GM21423 (cell line): Measurements from ENCODE around the gene AXIN1.
"Not testable (repeated sequence)": the region's sequence is repeated elsewhere in the genome, so short reads cannot be mapped to it uniquely, and the experiment has no call there.

Source experiments
- ATAC-seq: cut with Tn5 transposase; IDR thresholded peaks from one replicate; pipeline ENCODE4 v1.9.1; 2021; ENCODE audit warnings: mild to moderate bottlenecking, moderate library complexity; ENCODE audit not compliant: unreplicated experiment

The AXIN1 gene

DNA sequence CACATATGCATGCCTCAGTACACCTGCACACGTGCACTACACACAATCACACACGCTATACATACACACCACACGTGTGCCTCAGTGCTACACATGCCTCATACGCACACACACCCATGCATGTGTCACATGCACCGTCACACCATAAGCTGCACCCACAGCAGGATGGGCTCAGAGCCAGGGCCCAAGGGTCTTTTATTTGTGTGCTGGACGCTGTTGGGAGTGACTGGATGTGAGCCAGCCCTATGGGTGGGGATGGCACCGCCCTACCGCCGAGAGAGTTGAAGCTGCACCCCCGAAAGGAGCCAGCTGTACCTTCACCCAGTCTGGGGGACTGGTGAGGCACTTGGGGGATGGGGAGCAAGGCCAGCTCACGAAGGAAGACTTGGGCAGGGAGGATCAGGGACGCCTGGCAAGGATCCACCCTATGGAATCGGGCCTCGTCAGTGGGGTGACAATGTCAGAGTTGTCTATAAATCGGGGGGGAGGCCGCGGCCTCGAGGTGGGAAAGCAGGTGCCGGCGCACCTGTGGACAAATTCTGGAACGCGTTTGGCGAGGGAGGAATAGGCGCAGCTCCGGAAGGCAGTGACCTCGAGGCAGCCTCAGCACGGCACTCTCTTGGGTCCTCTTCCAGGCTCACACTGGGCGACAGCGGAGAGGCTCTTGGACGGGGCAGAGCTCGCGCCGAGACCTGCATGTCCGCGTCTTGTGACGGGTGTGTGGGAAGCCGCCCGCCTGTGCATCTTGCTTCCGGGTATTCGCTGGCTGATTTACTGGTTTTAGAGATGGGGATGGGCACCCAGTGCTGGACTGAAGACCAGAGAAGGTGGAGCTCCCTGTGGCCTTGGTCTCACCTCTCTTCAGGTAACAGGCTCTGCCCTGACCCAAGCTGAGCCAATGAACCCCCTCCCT is 84.1 kb downstream of the AXIN1 start:
- ATAC-seq, result no peak

DNA sequence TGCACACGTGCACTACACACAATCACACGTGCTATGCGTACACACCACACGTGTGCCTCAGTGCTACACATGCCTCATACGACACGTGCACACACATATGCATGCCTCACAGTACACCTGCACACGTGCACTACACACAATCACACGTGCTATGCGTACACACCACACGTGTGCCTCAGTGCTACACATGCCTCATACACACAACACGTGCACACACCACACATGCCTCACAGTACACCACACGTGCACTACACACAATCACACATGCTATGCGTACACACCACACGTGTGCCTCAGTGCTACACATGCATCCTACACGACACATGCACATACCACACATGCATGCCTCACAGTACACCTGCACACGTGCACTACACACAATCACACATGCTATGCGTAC is 85.0 kb downstream of the AXIN1 start:
- ATAC-seq, result not testable (repeated sequence)

DNA sequence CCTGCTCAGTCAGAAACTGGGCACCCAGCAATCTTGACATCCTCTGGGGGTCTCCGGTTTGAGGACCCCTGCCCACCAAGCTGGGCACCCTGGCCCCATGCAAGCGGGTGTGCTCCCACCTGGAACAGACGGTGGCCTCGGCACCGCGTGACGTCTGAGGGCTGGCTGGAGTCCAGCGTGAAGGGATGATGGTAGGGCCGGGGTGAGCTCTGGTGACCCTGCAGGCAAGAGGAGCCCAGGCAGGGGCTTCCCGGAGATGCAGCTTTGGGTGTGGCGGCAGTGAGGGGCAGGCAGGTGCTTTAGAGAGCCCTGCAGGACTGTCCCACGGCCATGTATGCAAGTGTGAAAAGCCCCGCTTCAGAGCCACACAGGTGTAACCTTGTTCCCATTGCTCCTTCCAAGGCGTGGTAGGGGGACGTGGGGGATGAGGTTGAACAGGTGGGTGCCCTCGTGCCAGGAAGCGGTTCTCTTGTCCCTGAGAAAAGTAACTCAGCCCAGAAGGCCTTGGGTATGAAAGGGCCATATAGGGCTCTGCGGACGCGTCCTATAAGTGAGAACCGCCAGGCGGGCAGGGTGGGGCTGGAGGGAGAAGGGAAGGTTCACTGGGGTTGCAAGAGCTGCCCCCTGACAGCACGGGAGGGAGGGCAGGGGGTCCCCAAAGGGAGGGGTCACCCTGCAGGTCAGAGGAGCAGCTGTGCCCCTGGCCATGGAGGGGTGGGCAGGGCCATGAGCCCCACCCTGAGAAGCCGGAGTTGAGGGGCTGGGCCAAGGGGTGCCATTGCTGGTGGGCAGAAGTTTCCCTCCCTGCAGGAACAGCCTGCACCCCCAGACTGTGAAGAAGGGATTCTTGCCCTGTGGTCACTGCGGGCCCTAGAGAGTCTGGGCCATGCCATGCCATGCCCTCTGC is 86.0 kb downstream of the AXIN1 start:
- ATAC-seq, result no peak

- no peak for ATAC-seq
Measured at GRCh38 chr16:265711-266110, 86.8 kb downstream of the AXIN1 start.

- ATAC-seq, result no peak
Measured at GRCh38 chr16:265002-265529, 87.5 kb downstream of the AXIN1 start.

GRCh38 chr16:264440-264951 is 88.0 kb downstream of the AXIN1 start:
- no peak for ATAC-seq

GRCh38 chr16:263944-264343 is 88.6 kb downstream of the AXIN1 start:
- no peak for ATAC-seq

GRCh38 chr16:263182-263774 is 89.2 kb downstream of the AXIN1 start:
- ATAC-seq, result no peak

DNA sequence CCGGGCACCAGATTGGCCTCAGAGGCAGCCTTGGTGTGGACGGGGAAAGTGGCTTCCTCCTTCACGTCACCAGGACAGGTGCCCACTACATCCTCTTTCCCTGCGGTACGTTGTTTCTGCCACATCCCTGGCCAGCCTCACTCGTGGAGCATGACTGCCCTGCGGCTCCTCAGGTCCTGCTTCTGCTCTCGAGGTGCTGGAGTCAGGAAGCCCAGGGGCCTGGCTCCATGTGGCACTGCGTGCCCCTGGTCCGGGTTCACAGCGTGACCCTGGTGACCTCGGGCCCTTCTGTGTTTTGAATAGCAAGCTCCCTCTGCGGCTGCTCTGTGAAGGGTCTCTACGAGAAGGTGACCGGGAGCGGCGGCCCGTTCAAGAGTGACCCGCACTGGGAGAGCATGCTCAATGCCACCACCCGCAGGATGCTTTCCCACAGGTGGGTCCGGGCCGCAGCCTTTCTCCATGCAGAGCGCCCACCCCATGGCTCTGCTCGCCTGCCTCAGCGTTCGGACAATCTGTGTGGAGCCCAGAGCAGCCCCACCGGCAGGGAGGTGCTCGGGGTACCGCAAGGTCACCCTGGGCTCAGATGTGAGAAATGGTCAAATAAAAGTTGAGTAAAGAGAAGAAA is 90.3 kb downstream of the AXIN1 start:
- no peak for ATAC-seq

- no peak for ATAC-seq
Measured at GRCh38 chr16:261031-261691, 91.4 kb downstream of the AXIN1 start.

DNA sequence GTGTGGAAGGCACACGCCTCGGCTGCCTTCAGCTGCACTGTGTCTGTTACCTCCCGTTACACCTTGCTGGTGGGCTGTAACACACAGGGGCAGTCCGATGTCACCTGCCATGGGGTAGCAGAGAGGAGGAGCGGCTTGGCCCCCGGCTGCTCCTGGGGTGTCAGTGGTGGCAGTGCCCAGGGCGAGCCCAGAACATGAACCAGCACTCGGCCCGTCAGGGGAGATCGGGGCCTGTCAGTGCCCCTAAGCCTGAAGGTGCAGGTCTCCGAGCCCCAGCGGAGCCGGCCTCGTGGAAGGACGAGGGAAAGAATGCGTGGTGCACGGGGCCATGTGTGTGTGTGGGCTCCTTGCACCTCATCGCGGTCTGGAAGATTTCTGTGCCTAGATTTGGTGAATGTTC is 92.2 kb downstream of the AXIN1 start:
- ATAC-seq, result no peak

GRCh38 chr16:259814-260253 is 92.7 kb downstream of the AXIN1 start:
- no peak for ATAC-seq

- ATAC-seq, result no peak
Measured at GRCh38 chr16:259226-259625, 93.3 kb downstream of the AXIN1 start.

DNA sequence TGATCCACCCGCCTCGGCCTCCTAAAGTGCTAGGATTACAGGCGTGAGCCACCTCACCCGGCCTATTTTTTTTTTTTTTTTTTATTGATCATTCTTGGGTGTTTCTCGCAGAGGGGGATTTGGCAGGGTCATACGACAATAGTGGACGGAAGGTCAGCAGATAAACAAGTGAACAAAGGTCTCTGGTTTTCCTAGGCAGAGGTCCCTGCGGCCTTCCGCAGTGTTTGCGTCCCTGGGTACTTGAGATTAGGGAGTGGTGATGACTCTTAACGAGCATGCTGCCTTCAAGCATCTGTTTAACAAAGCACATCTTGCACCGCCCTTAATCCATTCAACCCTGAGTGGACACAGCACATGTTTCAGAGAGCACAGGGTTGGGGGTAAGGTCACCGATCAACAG is 94.4 kb downstream of the AXIN1 start:
- not testable (repeated sequence) for ATAC-seq

DNA sequence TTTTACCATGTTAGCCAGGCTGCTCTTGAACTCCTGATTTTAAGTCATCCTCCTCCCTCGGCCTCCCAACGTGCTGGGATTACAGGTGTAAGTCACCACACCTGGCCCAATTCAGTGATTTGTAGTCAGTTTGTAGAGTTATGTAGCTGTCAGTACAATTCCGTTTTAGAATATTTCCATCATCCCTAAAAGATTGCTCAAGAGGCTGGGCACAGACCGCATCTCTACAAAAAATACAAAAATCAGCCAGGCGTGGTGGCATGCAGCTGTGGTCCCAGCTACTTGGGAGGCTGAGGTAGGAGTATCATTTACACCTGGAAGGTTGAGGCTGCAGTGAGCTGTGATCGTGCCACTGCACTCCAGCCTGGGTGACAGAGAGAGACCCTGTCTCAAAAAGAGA is 97.3 kb downstream of the AXIN1 start:
- no peak for ATAC-seq

- no peak for ATAC-seq
Measured at GRCh38 chr16:254461-254860, 98.1 kb downstream of the AXIN1 start.

DNA sequence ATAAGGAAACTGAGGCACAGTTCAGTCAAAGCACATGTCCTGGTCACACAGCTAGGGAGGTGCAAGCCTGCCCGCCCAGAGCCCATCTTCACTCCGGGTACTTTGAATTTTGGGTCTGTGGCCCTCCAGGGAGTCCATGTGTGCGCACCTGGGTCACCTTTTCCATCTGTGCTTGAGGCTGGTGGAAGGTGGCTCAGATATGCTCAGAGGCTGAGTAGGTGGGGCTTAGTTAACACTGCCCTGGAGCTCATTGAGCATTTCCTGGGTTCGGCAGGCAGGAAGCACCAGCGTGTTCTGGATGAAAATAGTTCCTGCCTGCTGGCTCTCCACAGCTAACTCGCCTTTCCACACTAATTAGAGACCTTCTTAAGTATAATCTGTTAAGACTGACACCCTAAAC is 98.7 kb downstream of the AXIN1 start:
- ATAC-seq, result no peak

GRCh38 chr16:252366-253337 is 99.9 kb downstream of the AXIN1 start:
- no peak for ATAC-seq

DNA sequence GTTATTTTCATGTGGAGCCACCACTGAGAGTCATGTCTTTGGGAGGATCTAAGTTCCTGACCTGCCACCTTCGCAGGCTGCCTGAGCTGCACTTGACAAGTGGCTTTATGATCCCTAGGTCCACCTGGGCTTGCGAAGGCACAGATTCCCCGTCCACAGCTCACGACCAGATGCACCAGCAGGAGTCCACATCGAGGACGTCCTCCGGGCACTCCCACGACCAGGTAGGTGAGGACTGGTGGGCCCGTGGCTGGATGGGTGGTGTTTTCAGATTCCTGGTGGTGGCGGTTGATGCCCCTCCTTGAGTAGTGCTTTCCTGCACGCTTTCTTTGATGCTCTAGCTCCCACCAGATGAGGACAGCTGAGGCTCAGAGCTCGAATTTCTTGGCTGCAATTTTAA is 103.1 kb downstream of the AXIN1 start:
- ATAC-seq, result no peak
